GM12801 (cell line): ENCODE results near the gene SLC25A25.

Experiments used
- TF ChIP-seq, protein P1 (sequence below): IDR thresholded peaks from one replicate; pipeline ENCODE4 v1.5.1; 2011; ENCODE audit warnings: control low read depth; ENCODE audit not compliant: insufficient read length; ENCODE audit errors: extremely low read depth

SLC25A25 gene

GRCh38 chr9:128146591-128147120 is 78.6 kb downstream of the SLC25A25 start:
- TF ChIP-seq, protein P1, sequence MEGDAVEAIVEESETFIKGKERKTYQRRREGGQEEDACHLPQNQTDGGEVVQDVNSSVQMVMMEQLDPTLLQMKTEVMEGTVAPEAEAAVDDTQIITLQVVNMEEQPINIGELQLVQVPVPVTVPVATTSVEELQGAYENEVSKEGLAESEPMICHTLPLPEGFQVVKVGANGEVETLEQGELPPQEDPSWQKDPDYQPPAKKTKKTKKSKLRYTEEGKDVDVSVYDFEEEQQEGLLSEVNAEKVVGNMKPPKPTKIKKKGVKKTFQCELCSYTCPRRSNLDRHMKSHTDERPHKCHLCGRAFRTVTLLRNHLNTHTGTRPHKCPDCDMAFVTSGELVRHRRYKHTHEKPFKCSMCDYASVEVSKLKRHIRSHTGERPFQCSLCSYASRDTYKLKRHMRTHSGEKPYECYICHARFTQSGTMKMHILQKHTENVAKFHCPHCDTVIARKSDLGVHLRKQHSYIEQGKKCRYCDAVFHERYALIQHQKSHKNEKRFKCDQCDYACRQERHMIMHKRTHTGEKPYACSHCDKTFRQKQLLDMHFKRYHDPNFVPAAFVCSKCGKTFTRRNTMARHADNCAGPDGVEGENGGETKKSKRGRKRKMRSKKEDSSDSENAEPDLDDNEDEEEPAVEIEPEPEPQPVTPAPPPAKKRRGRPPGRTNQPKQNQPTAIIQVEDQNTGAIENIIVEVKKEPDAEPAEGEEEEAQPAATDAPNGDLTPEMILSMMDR, result no peak

GRCh38 chr9:128148509-128149000 is 80.5 kb downstream of the SLC25A25 start:
- TF ChIP-seq, protein P1, result no peak

- TF ChIP-seq, protein P1, result no peak
Measured at GRCh38 chr9:128149001-128149701, 81.1 kb downstream of the SLC25A25 start, which contains the start of gene LCN2. TSS of gene LCN2 (plus strand) at chr9:128149453. CDS start at chr9:128149526, 73 bp downstream.

DNA sequence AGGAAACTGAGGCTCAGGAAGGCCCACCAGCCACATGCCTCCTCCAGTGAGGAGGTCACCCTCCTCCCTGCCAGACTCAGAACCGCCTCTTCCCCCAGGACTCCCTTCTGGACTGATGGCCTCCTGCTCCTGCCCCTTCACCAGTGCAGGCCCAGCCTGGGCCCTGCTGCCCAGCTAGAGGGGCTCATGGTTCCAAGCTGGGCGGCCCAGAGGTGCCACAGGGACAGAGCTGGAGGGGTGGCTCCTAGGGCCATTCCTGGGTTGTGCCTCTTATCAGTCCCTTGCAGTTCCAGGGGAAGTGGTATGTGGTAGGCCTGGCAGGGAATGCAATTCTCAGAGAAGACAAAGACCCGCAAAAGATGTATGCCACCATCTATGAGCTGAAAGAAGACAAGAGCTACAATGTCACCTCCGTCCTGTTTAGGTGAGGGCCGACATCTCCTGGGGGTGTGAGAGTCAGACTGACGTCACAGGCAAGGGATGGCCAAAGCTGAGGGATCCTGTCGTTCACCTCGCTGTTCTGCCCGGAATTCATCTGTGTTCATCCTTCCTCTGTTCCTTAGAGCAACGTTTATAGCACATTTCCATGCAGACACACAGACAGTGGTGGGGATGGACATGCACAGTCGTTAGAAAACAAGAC is 82.0 kb downstream of the SLC25A25 start:
- TF ChIP-seq, protein P1, result no peak

- TF ChIP-seq, protein P1, result no peak
Measured at GRCh38 chr9:128150594-128151308, 82.7 kb downstream of the SLC25A25 start.

DNA sequence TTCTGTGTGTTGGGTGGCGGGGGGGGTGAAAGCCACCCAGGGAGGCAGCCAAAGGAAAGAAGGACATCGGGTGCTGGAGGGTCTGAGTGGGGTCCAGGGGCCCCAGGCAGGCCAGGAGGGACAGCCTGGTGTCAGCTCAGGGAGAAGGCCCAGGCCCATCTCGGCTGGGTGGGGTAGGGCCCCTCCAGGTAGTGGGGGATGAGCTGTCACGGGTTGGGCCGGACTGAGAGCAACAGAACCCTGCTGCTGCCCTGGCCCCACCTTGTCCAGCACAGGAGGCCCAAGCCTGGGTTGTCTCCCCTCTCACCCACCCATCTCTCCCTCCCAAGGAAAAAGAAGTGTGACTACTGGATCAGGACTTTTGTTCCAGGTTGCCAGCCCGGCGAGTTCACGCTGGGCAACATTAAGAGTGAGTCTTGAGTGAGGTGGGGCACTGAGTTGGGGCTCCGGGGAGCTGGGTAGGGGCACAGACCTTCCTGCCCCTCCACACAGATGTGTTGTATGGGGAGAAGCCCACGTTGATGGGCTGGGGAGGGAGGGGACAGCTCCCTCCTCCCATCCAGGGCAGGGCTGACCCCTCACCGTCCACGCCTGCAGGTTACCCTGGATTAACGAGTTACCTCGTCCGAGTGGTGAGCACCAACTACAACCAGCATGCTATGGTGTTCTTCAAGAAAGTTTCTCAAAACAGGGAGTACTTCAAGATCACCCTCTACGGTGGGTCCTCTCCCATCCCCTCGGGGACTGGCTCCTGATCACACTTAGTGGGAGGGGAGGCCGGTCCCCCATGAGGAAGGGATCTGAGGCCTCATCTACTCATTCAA is 83.5 kb downstream of the SLC25A25 start:
- TF ChIP-seq, protein P1, result no peak
